Mesenchymal stem cell (in vitro differentiated cells and primary cell): ENCODE results near the gene OR52A1.

Experiments
- DNase-seq: peaks from one replicate; pipeline ENCODE4 v3.0.0-alpha.2; 2013
- H2AFZ ChIP-seq: one replicate; pipeline ENCODE4 v1.6.1; 2013; ENCODE audit warnings: low read depth, mild to moderate bottlenecking, control low read depth, inconsistent platforms, low read length, moderate library complexity
- H2AK5ac ChIP-seq: 2 replicates; pipeline ENCODE4 v1.6.1; 2013; ENCODE audit warnings: low read length, moderate library complexity, mild to moderate bottlenecking, inconsistent platforms; ENCODE audit not compliant: severe bottlenecking
- H2BK120ac ChIP-seq: one replicate; pipeline ENCODE4 v1.6.1; 2013; ENCODE audit warnings: low read depth, mild to moderate bottlenecking, inconsistent platforms, low read length, moderate library complexity
- H2BK12ac ChIP-seq, 2 experiments: one replicate each; pipeline ENCODE4 v1.6.1; 2013; ENCODE audit warnings: inconsistent platforms in 2 of 2, low read length in 2 of 2, mild to moderate bottlenecking in 2 of 2, moderate library complexity in 2 of 2, control low read depth in 1 of 2
- H2BK15ac ChIP-seq: one replicate; pipeline ENCODE4 v1.6.1; 2013; ENCODE audit warnings: mild to moderate bottlenecking, low read depth, inconsistent platforms; ENCODE audit not compliant: poor library complexity, severe bottlenecking
- H2BK5ac ChIP-seq: 2 replicates; pipeline ENCODE4 v1.6.1; 2013; ENCODE audit warnings: low read depth, mild to moderate bottlenecking, low read length, control low read depth, inconsistent platforms; ENCODE audit not compliant: poor library complexity, severe bottlenecking
- H3K14ac ChIP-seq, 2 experiments: one replicate each; pipeline ENCODE4 v1.6.1; 2013; ENCODE audit warnings: inconsistent platforms in 2 of 2, low read length in 2 of 2, control low read depth in 1 of 2, mild to moderate bottlenecking in 1 of 2, moderate library complexity in 1 of 2
- H3K18ac ChIP-seq, 2 experiments: one replicate each; pipeline ENCODE4 v1.6.1; 2013; ENCODE audit warnings: inconsistent platforms in 2 of 2, low read length in 2 of 2, control low read depth in 1 of 2, low read depth in 1 of 2, mild to moderate bottlenecking in 1 of 2
- H3K23ac ChIP-seq, 2 experiments: one replicate each; pipeline ENCODE4 v1.6.1; 2013; ENCODE audit warnings: inconsistent platforms in 2 of 2, low read length in 2 of 2, mild to moderate bottlenecking in 2 of 2, moderate library complexity in 2 of 2, control low read depth in 1 of 2
- H3K27ac ChIP-seq: 2 replicates; pipeline ENCODE4 v1.5.1; 2013; ENCODE audit warnings: mild to moderate bottlenecking, moderate library complexity, low read length, control low read depth, inconsistent platforms; ENCODE audit not compliant: poor library complexity, severe bottlenecking
- H3K27me3 ChIP-seq, 2 experiments: 2 replicates each; pipeline versions ENCODE4 v1.6.1 to v1.7.0; 2013; ENCODE audit warnings: low read length in 2 of 2, mild to moderate bottlenecking in 2 of 2, moderate library complexity in 2 of 2, control low read depth in 1 of 2, inconsistent platforms in 1 of 2; ENCODE audit not compliant: control insufficient read depth in 1 of 2, insufficient read depth in 1 of 2
- H3K36me3 ChIP-seq, 2 experiments: 2 replicates each; pipeline versions ENCODE4 v1.6.1 to v1.7.0; 2013; ENCODE audit warnings: low read length in 2 of 2, control low read depth in 1 of 2, inconsistent platforms in 1 of 2, low read depth in 1 of 2, mild to moderate bottlenecking in 1 of 2; ENCODE audit not compliant: insufficient read depth in 2 of 2, control insufficient read depth in 1 of 2
- H3K4ac ChIP-seq, 2 experiments: one replicate each; pipeline ENCODE4 v1.6.1; 2013; ENCODE audit warnings: inconsistent platforms in 2 of 2, low read length in 2 of 2, mild to moderate bottlenecking in 2 of 2, moderate library complexity in 2 of 2, control low read depth in 1 of 2, low read depth in 1 of 2
- H3K4me1 ChIP-seq: 2 replicates; pipeline ENCODE4 v1.6.1; 2013; ENCODE audit warnings: low read depth, low read length, control low read depth; ENCODE audit not compliant: control insufficient read depth, insufficient read depth
- H3K4me2 ChIP-seq: 2 replicates; pipeline ENCODE4 v1.6.1; 2013; ENCODE audit warnings: low read length, mild to moderate bottlenecking, inconsistent platforms; ENCODE audit not compliant: poor library complexity, severe bottlenecking
- H3K4me3 ChIP-seq, 2 experiments: 2 replicates each; pipeline versions ENCODE4 v1.5.1 to v1.7.0; 2013; ENCODE audit warnings: low read length in 2 of 2, mild to moderate bottlenecking in 2 of 2, control low read depth in 1 of 2, low read depth in 1 of 2; ENCODE audit not compliant: insufficient read depth in 1 of 2
- H3K79me1 ChIP-seq: replicated peaks from 2 replicates; pipeline ENCODE4 v1.6.1; 2013; ENCODE audit warnings: mild to moderate bottlenecking, control low read depth, low read length, inconsistent platforms; ENCODE audit not compliant: poor library complexity, severe bottlenecking
- H3K9ac ChIP-seq: 2 replicates; pipeline ENCODE4 v1.7.0; 2013; ENCODE audit warnings: mild to moderate bottlenecking, low read length, moderate library complexity
- H3K9me3 ChIP-seq: 2 replicates; pipeline ENCODE4 v1.7.0; 2013; ENCODE audit warnings: mild to moderate bottlenecking, low read length; ENCODE audit not compliant: control insufficient read depth
- H4K8ac ChIP-seq: one replicate; pipeline ENCODE4 v1.6.1; 2013; ENCODE audit warnings: inconsistent platforms, mild to moderate bottlenecking, low read length, moderate library complexity
- H4K91ac ChIP-seq: one replicate; pipeline ENCODE4 v1.6.1; 2013; ENCODE audit warnings: mild to moderate bottlenecking, low read length, inconsistent platforms
- WGBS: methylation state at CpG from one replicate; pipeline ENCODE4 v1.1.7; 2013; ENCODE audit warnings: mixed read lengths; 5-methylcytosine and 5-hydroxymethylcytosine counted together

The OR52A1 gene

GRCh38 chr11:5188201-5188600, 33.6 kb upstream of the OR52A1 start:
- no peak for DNase-seq
- H2BK12ac ChIP-seq: no peak overlapping the region
- no peak overlapping the region for H2AFZ ChIP-seq
- WGBS: 85% methylated on average over 1 of the region's 2 CpGs
- H3K18ac ChIP-seq: no peak overlapping the region
- H3K23ac ChIP-seq: no peak overlapping the region
- no peak overlapping the region for H3K4me3 ChIP-seq
- no peak overlapping the region for H3K14ac ChIP-seq
- no peak overlapping the region for H4K8ac ChIP-seq
- H3K27me3 ChIP-seq: no peaks in the 10 kb centered on the region
- H3K79me1 ChIP-seq: no peaks in the 10 kb centered on the region
- H3K27ac ChIP-seq: no peak overlapping the region
- H3K4me1 ChIP-seq: no peaks in the 10 kb centered on the region
- no peak overlapping the region for H2AK5ac ChIP-seq
- no peak overlapping the region for H3K9ac ChIP-seq
- no peak overlapping the region for H3K4me2 ChIP-seq
- no peak overlapping the region for H2BK15ac ChIP-seq
- H4K91ac ChIP-seq: no peak overlapping the region
- H3K36me3 ChIP-seq: no peaks in the 10 kb centered on the region
- no peak overlapping the region for H2BK120ac ChIP-seq
- no peak overlapping the region for H3K4ac ChIP-seq
- no peak overlapping the region for H2BK5ac ChIP-seq
- H3K9me3 ChIP-seq: no peaks in the 10 kb centered on the region

GRCh38 chr11:5178046-5178837, 23.7 kb upstream of the OR52A1 start:
- no peak overlapping the region for H3K23ac ChIP-seq
- no peak overlapping the region for H2AFZ ChIP-seq
- 82% methylated on average over 9 of the region's 10 CpGs for WGBS
- H3K9me3 ChIP-seq: no peaks in the 10 kb centered on the region
- no peak overlapping the region for H2BK120ac ChIP-seq
- H3K4me3 ChIP-seq: no peak overlapping the region
- no peak overlapping the region for H2BK15ac ChIP-seq
- H2AK5ac ChIP-seq: no peak overlapping the region
- H3K4me2 ChIP-seq: no peak overlapping the region
- H3K36me3 ChIP-seq: no peaks in the 10 kb centered on the region
- no peaks in the 10 kb centered on the region for H3K27me3 ChIP-seq
- H2BK5ac ChIP-seq: no peak overlapping the region
- H3K9ac ChIP-seq: no peak overlapping the region
- no peak overlapping the region for H3K4ac ChIP-seq
- H3K4me1 ChIP-seq: no peaks in the 10 kb centered on the region
- no peak overlapping the region for H3K18ac ChIP-seq
- H2BK12ac ChIP-seq: no peak overlapping the region
- no peak overlapping the region for H3K14ac ChIP-seq
- no peak for DNase-seq
- no peak overlapping the region for H3K27ac ChIP-seq
- no peaks in the 10 kb centered on the region for H3K79me1 ChIP-seq
- H4K8ac ChIP-seq: no peak overlapping the region
- no peak overlapping the region for H4K91ac ChIP-seq

- Histone ChIP-seq H2AFZ (no peak overlapping the region), H4K8ac (no peak overlapping the region), H3K18ac (no peak overlapping the region), H3K27me3 (no peaks in the 10 kb centered on the region), H3K27ac (no peak overlapping the region), H2AK5ac (no peak overlapping the region), H3K4me3 (no peak overlapping the region), H2BK5ac (no peak overlapping the region), H3K9me3 (no peaks in the 10 kb centered on the region), H3K4me2 (no peak overlapping the region), H3K4me1 (no peaks in the 10 kb centered on the region), H3K9ac (no peak overlapping the region), H4K91ac (no peak overlapping the region), H2BK120ac (no peak overlapping the region), H3K79me1 (no peaks in the 10 kb centered on the region), H3K14ac (no peak overlapping the region), H2BK15ac (no peak overlapping the region), H3K4ac (no peak overlapping the region), H3K23ac (no peak overlapping the region), H2BK12ac (no peak overlapping the region), H3K36me3 (no peaks in the 10 kb centered on the region)
- 93% methylated on average over 7 of the region's 7 CpGs for WGBS
- no peak for DNase-seq
Observed at GRCh38 chr11:5174934-5175333, 20.4 kb upstream of the OR52A1 start.

- H3K4me3 ChIP-seq: no peak overlapping the region
- H3K9me3 ChIP-seq: no peaks in the 10 kb centered on the region
- WGBS: 62% methylated on average over 2 of the region's 2 CpGs
- no peak overlapping the region for H2BK12ac ChIP-seq
- no peaks in the 10 kb centered on the region for H3K4me1 ChIP-seq
- H3K14ac ChIP-seq: no peak overlapping the region
- no peak overlapping the region for H3K9ac ChIP-seq
- no peaks in the 10 kb centered on the region for H3K79me1 ChIP-seq
- H3K36me3 ChIP-seq: no peaks in the 10 kb centered on the region
- no peak overlapping the region for H3K18ac ChIP-seq
- DNase-seq: no peak
- H3K4ac ChIP-seq: no peak overlapping the region
- no peak overlapping the region for H2AFZ ChIP-seq
- no peak overlapping the region for H2BK5ac ChIP-seq
- no peak overlapping the region for H3K23ac ChIP-seq
- no peak overlapping the region for H2BK120ac ChIP-seq
- H2AK5ac ChIP-seq: no peak overlapping the region
- no peak overlapping the region for H4K8ac ChIP-seq
- no peak overlapping the region for H3K4me2 ChIP-seq
- no peak overlapping the region for H4K91ac ChIP-seq
- H3K27me3 ChIP-seq: no peaks in the 10 kb centered on the region
- H2BK15ac ChIP-seq: no peak overlapping the region
- H3K27ac ChIP-seq: no peak overlapping the region
Observed at GRCh38 chr11:5171856-5172255, 17.3 kb upstream of the OR52A1 start.
